ENCODE data around the gene BCL2. TPM values are rescaled to one million over a fixed set of nuclear protein-coding genes. Genes with fewer than 3 reads are reported as not detected.

Gene BCL2
- total and polyA plus RNA-seq, 7 donors = 1.1 to 27.0 (median 8.9) TPM

- Histone ChIP-seq H3K36me3 (ENCODE audit: insufficient read depth in 1 of 2, low read depth in 1 of 2) (no peaks in the 10 kb centered on the region), H3K4me3 (peak overlapping the region; percentile 71), H3K4me1 (peaks cover 29% of the 10 kb centered on the region), H3K27me3 (ENCODE audit: insufficient read depth in 3 of 3, low read length in 2 of 3) (no peaks in the 10 kb centered on the region), H3K9me3 (no peaks in the 10 kb centered on the region), H3K27ac (peak overlapping the region; percentile 87)
- DNase-seq (peak; percentile 82 to 90), ATAC-seq (peak; percentile 72 to 82 (median 74))
- TF ChIP-seq CTCF (IDR thresholded peaks at IDR 0.05) = peak; percentile 29
- intact Hi-C loops (cut with DNase I) = loop anchor here in 1 of 2 donors (5.0 kb wide), 1 partner anchor 198 kb away; no protein-coding TSS in a partner anchor
- 2 to 4% (median 4%) methylated on average over 57 to 92 of the region's 92 CpGs for WGBS, 3 donors
Measured at GRCh38 chr18:63320123-63320974, 780 bp upstream of the BCL2 start.

DNA sequence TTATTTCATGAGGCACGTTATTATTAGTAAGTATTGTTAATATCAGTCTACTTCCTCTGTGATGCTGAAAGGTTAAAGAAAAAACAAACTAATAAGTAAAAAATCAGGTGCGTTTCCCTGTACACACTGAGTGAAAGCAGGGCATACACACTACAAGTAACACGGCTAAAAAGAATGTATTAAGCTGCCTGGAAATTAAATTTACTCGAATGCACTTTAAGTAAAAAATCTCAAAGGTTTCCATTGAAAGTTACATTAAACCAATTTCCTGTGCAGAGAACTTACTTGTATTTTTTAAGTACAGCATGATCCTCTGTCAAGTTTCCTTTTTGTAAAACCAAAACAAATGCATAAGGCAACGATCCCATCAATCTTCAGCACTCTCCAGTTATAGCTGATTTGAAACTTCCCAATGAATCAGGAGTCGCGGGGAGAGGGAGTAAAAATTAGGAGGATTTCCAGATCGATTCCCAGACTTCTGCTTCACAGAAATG, 633 bp downstream of the BCL2 start:
- Histone ChIP-seq H3K4me3 (peak overlapping the region; percentile 71), H3K27me3 (ENCODE audit: insufficient read depth in 3 of 3, low read length in 2 of 3) (no peaks in the 10 kb centered on the region), H3K9me3 (no peaks in the 10 kb centered on the region), H3K36me3 (ENCODE audit: insufficient read depth in 1 of 2, low read depth in 1 of 2) (no peaks in the 10 kb centered on the region), H3K4me1 (peaks cover 37% of the 10 kb centered on the region), H3K27ac (peak overlapping the region; percentile 87)
- TF ChIP-seq CTCF (IDR thresholded peaks at IDR 0.05) = no peak
- intact Hi-C loops (cut with DNase I) = loop anchor here (5.0 kb wide), 4 partner anchors 47 to 187 kb away; no protein-coding TSS in a partner anchor
- no peak for ATAC-seq
- no peak for DNase-seq
- 0 to 1% (median 0%) methylated on average over 8 of the region's 8 CpGs for WGBS, 3 donors

- Histone ChIP-seq H3K36me3 (ENCODE audit: insufficient read depth in 1 of 2, low read depth in 1 of 2) (no peaks in the 10 kb centered on the region), H3K27ac (peak overlapping the region; percentile 72), H3K27me3 (ENCODE audit: insufficient read depth in 3 of 3, low read length in 2 of 3) (no peaks in the 10 kb centered on the region), H3K9me3 (no peaks in the 10 kb centered on the region), H3K4me1 (peaks cover 43% of the 10 kb centered on the region), H3K4me3 (peak overlapping the region; percentile 71)
- WGBS, 3 donors = 2 to 4% (median 2%) methylated on average over 49 to 66 of the region's 66 CpGs
- peak; percentile 66 for TF ChIP-seq CTCF (IDR thresholded peaks at IDR 0.05)
- DNase-seq (peak; percentile 53 to 88), ATAC-seq (peak; percentile 61 to 73 (median 66))
- intact Hi-C loops (cut with DNase I) = loop anchor here (5.0 kb wide), 4 partner anchors 46 to 186 kb away; no protein-coding TSS in a partner anchor
Measured at GRCh38 chr18:63317982-63318888, 1.3 kb downstream of the BCL2 start.

DNA sequence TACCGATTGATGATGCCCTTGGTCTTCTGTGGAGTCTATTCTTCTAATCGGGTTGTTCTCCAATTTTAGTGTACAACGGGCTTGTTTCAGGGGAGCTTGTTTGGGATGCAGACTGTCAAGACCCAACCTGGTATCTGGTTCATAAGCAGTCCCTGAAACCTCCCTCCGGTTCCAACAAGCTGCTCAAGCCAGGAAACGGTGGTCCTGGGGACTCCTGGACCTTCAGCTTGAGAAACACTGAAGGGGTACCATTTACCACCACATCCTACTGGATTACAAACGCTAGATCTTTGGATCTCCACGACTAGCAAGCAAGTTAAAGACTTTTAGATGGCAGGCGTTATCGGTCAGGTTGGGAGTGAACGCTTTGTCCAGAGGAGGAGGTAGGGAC, 2.0 kb downstream of the BCL2 start:
- H3K9me3 ChIP-seq = no peaks in the 10 kb centered on the region
- H3K36me3 ChIP-seq (ENCODE audit: insufficient read depth in 1 of 2, low read depth in 1 of 2) = no peaks in the 10 kb centered on the region
- 19 to 45% (median 23%) methylated on average over 10 of the region's 10 CpGs for WGBS, 3 donors
- H3K4me1 ChIP-seq = peaks cover 46% of the 10 kb centered on the region
- no peaks in the 10 kb centered on the region for H3K27me3 ChIP-seq (ENCODE audit: insufficient read depth in 3 of 3, low read length in 2 of 3)
- peak in 1 of 4 donors; percentile 1 for ATAC-seq
- peak overlapping the region; percentile 72 for H3K27ac ChIP-seq
- TF ChIP-seq CTCF (IDR thresholded peaks at IDR 0.05) = no peak
- no peak for DNase-seq
- intact Hi-C loops (cut with DNase I) = loop anchor here (5.0 kb wide), 4 partner anchors 45 to 185 kb away; no protein-coding TSS in a partner anchor
- peak overlapping the region; percentile 71 for H3K4me3 ChIP-seq
